Erythroblast (primary cell): Measurements from ENCODE around the gene PRUNE2.

Experiments used
- DNase-seq, 2 experiments: peaks; one replicate each; lab custom pipeline; 2025; lab: John Stamatoyannopoulos, UW
- GATA1 ChIP-seq: IDR thresholded peaks from 2 replicates; pipeline ENCODE4 v1.6.1; 2011; ENCODE audit warnings: low read depth, mild to moderate bottlenecking, control low read depth, low read length, moderate library complexity
- POLR2A ChIP-seq: IDR thresholded peaks from 2 replicates; pipeline ENCODE4 v1.6.1; 2011; ENCODE audit warnings: mild to moderate bottlenecking, low read length

Gene PRUNE2

GRCh38 chr9:76894198-76894597, 11.7 kb downstream of the PRUNE2 start:
- DNase-seq, result no peak
- no peak for TF ChIP-seq GATA1
- TF ChIP-seq POLR2A, result no peak

DNA sequence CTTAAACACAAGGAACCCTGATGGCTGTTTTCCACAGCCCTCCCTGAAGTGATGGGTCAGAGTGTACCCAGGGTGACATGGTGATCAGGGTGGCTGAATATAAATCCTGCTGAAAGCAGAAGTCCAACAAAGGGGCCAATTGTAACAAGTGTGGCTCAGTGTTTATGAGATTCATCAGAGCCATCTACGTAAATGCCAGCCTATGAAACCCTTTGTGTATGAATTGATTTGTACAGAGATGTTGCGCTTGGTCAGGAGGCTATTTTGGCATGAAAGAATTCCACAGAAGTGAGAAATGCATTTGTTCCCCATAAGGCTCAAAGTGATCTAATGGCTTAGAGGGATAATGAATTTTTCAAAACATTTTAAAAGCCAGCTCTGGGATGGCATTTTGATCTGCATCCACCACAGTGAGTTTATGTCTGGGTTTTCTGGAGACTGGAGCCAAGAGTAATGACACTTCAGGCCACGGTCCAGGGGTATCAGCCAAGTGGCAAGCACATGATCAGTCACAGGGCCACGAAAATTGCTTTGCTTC, 12.4 kb downstream of the PRUNE2 start:
- TF ChIP-seq GATA1, result no peak
- TF ChIP-seq POLR2A, result no peak
- no peak for DNase-seq

DNA sequence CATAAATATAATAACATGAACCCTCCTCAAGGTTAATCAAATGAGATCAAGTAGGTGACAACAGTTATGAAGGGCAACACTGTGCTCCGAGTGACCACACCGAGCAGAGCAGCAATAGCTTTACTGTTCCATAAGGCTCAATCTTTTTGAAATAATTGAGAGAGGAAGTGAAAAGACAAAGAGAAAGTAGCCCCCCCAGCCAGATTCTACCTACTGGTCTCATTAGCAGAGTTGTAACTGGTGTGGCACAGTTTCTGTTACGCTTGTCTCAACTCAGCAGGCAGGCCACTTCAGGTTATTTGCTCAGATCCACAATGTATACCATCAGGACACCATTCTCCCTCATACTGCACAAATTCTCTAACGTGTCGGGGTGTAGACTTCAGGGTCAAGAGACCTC, 14.0 kb downstream of the PRUNE2 start:
- DNase-seq, result no peak
- TF ChIP-seq GATA1, result no peak
- no peak for TF ChIP-seq POLR2A

GRCh38 chr9:76891279-76891678, 14.6 kb downstream of the PRUNE2 start:
- no peak for DNase-seq
- TF ChIP-seq POLR2A, result no peak
- TF ChIP-seq GATA1, result no peak

GRCh38 chr9:76887951-76888350, 18.0 kb downstream of the PRUNE2 start:
- TF ChIP-seq GATA1, result no peak
- no peak for TF ChIP-seq POLR2A

DNA sequence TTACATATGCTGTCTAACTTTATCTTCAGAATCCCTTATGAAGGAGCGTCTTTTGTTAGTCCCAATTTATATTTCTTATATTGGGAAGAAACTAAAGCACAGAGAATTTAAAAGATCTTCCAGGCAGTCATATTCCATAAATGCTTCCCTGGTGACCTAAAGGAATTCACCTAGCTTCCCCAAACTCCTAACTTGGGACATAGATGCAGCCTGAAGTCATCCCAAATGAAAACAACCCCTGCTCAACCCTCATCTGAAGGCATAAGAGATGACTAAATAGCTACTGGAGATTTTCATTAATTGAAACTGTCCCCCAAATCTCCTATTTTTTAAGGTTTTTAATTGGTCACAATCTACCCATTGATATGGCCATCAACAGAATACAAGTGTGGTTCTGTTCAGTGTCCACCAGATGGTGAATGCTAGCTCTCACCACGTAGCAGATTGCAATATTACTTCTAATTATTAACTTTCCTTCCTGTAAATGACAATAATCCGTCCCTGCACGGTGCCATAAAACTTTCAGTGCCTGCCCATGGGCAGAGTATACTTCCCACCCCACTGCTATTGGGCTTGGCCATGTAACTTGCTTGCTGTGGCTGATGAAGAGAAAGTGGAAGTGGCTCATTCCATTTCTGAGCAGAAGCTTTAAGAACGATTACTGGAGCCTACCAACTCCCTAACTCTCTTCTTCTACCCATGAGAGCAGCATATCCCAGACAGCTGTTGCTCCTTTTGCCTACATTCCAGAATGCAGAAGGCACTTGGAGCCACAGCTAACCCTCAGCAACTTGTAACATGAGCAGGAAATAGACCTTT, 18.7 kb downstream of the PRUNE2 start:
- no peak for TF ChIP-seq GATA1
- no peak for TF ChIP-seq POLR2A
- DNase-seq, result no peak

More at GRCh38 chr9:76887951-76888350, 18.0 kb downstream of the PRUNE2 start:
- no peak for DNase-seq

DNA sequence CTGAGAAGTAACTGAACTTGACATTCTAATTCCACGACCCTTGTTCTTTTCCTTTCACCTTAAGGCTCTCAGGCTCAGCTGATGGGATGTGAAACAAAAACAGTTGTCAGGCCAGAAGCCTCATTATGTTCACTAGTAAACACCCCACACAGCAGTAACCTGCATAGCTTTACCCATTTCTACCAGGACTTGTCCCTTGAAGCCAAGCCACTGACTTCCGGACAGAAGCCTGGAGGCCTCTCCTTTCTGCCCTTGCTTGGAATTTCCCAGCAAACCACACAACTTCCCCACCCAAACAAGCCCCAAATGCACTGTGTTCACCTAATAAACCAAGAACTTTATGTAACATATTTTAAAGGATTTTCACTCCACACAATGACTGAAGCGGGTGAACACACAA, 19.6 kb downstream of the PRUNE2 start:
- no peak for DNase-seq
- TF ChIP-seq GATA1 (no peak), POLR2A (no peak)

DNA sequence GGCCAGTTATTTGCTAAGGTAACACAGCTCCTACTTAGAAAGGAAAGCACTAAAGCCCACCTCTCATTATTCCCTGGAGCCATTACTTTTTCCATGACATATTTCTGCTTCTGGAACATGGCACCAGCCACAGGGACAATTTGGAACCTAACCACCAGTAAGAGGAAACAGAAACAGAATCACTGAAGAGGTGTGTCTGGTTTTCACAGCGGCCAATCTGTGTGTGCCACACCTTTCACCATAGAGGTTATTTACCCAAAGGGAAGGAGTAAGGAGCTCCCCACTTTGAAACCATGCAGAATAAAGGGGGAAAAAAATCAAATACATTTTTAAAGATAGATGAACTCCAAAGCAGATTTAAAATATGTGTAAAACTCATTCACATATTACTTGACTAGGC, 21.1 kb downstream of the PRUNE2 start:
- no peak for DNase-seq
- TF ChIP-seq POLR2A (no peak), GATA1 (no peak)

DNA sequence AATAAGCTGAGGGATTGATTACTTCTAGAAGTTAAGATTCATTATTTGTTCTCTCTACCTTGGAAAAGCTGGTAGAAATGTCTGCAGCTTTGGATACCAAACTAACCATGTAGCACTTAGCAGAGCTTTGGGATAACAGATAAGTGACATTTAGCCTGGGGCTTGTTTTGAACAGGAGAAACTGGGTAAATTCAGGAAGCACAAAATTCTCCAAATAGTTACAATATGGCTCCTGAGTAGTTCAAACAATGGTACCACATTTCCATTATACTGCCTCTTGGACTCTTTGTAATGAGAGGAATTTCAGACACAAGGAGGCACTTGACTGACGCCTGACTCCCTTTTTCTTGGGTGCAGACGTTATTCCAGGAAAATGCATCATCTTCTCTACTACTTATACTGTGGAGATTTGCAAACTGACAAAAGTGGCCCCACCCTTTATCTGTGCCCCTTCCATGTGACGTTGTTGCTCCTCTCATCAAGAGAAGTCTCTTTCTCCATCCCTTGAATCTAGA, 22.5 kb downstream of the PRUNE2 start:
- TF ChIP-seq GATA1, result no peak
- TF ChIP-seq POLR2A, result no peak
- DNase-seq, result no peak

- TF ChIP-seq GATA1, result no peak
- TF ChIP-seq POLR2A, result no peak
- DNase-seq, result no peak
Observed at GRCh38 chr9:76882686-76883085, 23.2 kb downstream of the PRUNE2 start.

GRCh38 chr9:76880210-76880609, 25.7 kb downstream of the PRUNE2 start:
- DNase-seq, result no peak
- no peak for TF ChIP-seq GATA1
- no peak for TF ChIP-seq POLR2A

DNA sequence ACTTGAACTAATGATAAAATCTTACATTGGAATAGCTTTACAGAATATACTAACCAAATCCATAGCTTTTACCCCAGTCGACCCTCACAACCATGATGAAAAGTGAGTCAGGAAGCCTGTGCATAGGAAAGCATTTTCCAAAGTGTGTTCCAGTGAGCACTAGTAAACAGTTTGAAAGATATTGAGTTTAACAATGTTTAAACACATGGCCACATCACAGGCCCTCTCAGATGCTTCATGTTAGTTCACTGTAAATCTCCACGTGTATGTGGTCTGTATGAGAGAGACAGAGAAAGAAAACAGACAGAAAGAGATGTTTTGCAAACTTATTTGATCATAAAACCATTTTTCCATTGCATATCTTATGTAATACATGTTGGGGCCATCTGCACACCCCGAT, 27.0 kb downstream of the PRUNE2 start:
- TF ChIP-seq GATA1, result no peak
- TF ChIP-seq POLR2A, result no peak
- no peak for DNase-seq

- TF ChIP-seq GATA1, result no peak
- TF ChIP-seq POLR2A, result no peak
- no peak for DNase-seq
Observed at GRCh38 chr9:76877961-76878360, 28.0 kb downstream of the PRUNE2 start.

- TF ChIP-seq POLR2A (no peak), GATA1 (no peak)
- no peak for DNase-seq
Observed at GRCh38 chr9:76876098-76876497, 29.8 kb downstream of the PRUNE2 start.

- TF ChIP-seq POLR2A (no peak), GATA1 (no peak)
- no peak for DNase-seq
Observed at GRCh38 chr9:76873821-76874220, 32.1 kb downstream of the PRUNE2 start.
